ENCODE measurements around the gene TUBA1A. TPM values are rescaled to one million over a fixed set of nuclear protein-coding genes. Genes with fewer than 3 reads are reported as not detected.
"Not testable (repeated sequence)": the region's sequence is repeated elsewhere in the genome, so short reads cannot be mapped to it uniquely, and the experiment has no call there.

Gene TUBA1A
- polyA plus RNA-seq, 4 donors: 388 to 1,062 (median 458) TPM

- DNase-seq (ENCODE audit: low read depth in 4 of 4, low spot score in 3 of 4): no peak
Observed at GRCh38 chr12:49160399-49160798, 28.5 kb downstream of the TUBA1A start.

GRCh38 chr12:49154221-49154620 lies 34.7 kb downstream of the TUBA1A start:
- DNase-seq (ENCODE audit: low read depth in 4 of 4, low spot score in 3 of 4): no peak

GRCh38 chr12:49147384-49147783 lies 41.5 kb downstream of the TUBA1A start:
- DNase-seq (ENCODE audit: low read depth in 4 of 4, low spot score in 3 of 4): no peak

GRCh38 chr12:49146406-49146805 lies 42.5 kb downstream of the TUBA1A start:
- no peak for DNase-seq (ENCODE audit: low read depth in 4 of 4, low spot score in 3 of 4)

- DNase-seq (ENCODE audit: low read depth in 4 of 4, low spot score in 3 of 4): no peak
Observed at GRCh38 chr12:49144384-49144783, 44.5 kb downstream of the TUBA1A start.

GRCh38 chr12:49138999-49139398 lies 49.9 kb downstream of the TUBA1A start:
- no peak for DNase-seq (ENCODE audit: low read depth in 4 of 4, low spot score in 3 of 4)

GRCh38 chr12:49138587-49138986 lies 50.3 kb downstream of the TUBA1A start:
- no peak for DNase-seq (ENCODE audit: low read depth in 4 of 4, low spot score in 3 of 4)

- DNase-seq (ENCODE audit: low read depth in 4 of 4, low spot score in 3 of 4): no peak
Observed at GRCh38 chr12:49137476-49137875, 51.4 kb downstream of the TUBA1A start.

- DNase-seq (ENCODE audit: low read depth in 4 of 4, low spot score in 3 of 4): not testable (repeated sequence)
Observed at GRCh38 chr12:49136997-49137396, 51.9 kb downstream of the TUBA1A start.

Other genes with a start within 250 kb of the TUBA1A start
- 100 to 1,000 TPM in 3 of 4 donors, 10 to 100 TPM in 1; 96.2 to 138 (median 130) TPM for gene ARF3, start 231.6 kb downstream of the TUBA1A start, polyA plus RNA-seq (ENCODE audit: insufficient read length in 4 of 4)
- 1 to 10 TPM in 1 of 4 donors, under 1 TPM in 3; 0.11 to 4.4 (median 0.31) TPM for gene WNT10B, start 217.3 kb downstream of the TUBA1A start, polyA plus RNA-seq (ENCODE audit: insufficient read length in 4 of 4)
- gene WNT1, start 210.8 kb downstream of the TUBA1A start, polyA plus RNA-seq (ENCODE audit: insufficient read length in 4 of 4): not detected
- 10 to 100 TPM in 3 of 4 donors, 1 to 10 TPM in 1; 1.2 to 83.4 (median 74.8) TPM for gene DDN, start 189.7 kb downstream of the TUBA1A start, polyA plus RNA-seq (ENCODE audit: insufficient read length in 4 of 4)
- 10 to 100 TPM; 59.6 to 82.0 (median 78.1) TPM for gene PRKAG1, start 170.3 kb downstream of the TUBA1A start, polyA plus RNA-seq (ENCODE audit: insufficient read length in 4 of 4)
- gene KMT2D, start 128.3 kb downstream of the TUBA1A start, polyA plus RNA-seq (ENCODE audit: insufficient read length in 4 of 4): 10 to 100 TPM; 33.9 to 60.7 (median 44.0) TPM
- 1 to 10 TPM; 1.5 to 2.2 (median 2.1) TPM for gene RHEBL1, start 119.1 kb downstream of the TUBA1A start, polyA plus RNA-seq (ENCODE audit: insufficient read length in 4 of 4)
- under 1 TPM; 0.23 to 0.60 (median 0.44) TPM for gene DHH, start 94.3 kb downstream of the TUBA1A start, polyA plus RNA-seq (ENCODE audit: insufficient read length in 4 of 4)
- 100 to 1,000 TPM in 1 of 4 donors, 10 to 100 TPM in 3; 59.8 to 100 (median 80.3) TPM for gene LMBR1L, start 78.2 kb downstream of the TUBA1A start, polyA plus RNA-seq (ENCODE audit: insufficient read length in 4 of 4)
- 1,000 to 10,000 TPM; 1,017 to 1,115 (median 1,046) TPM for gene TUBA1B, start 57.7 kb downstream of the TUBA1A start, polyA plus RNA-seq (ENCODE audit: insufficient read length in 4 of 4)
- 100 to 1,000 TPM; 113 to 147 (median 127) TPM for gene TUBA1C, start 76.0 kb upstream of the TUBA1A start, polyA plus RNA-seq (ENCODE audit: insufficient read length in 4 of 4)
- gene PRPH, start 106.1 kb upstream of the TUBA1A start, polyA plus RNA-seq (ENCODE audit: insufficient read length in 4 of 4): 1 to 10 TPM in 3 of 4 donors, under 1 TPM in 1; 0.29 to 5.8 (median 3.0) TPM
- gene TROAP, start 134.2 kb upstream of the TUBA1A start, polyA plus RNA-seq (ENCODE audit: insufficient read length in 4 of 4): 10 to 100 TPM; 16.4 to 37.7 (median 23.3) TPM
- 1 to 10 TPM; 1.1 to 2.0 (median 1.3) TPM for gene C1QL4, start 148.1 kb upstream of the TUBA1A start, polyA plus RNA-seq (ENCODE audit: insufficient read length in 4 of 4)
- 10 to 100 TPM in 3 of 4 donors, 1 to 10 TPM in 1; 6.5 to 26.4 (median 17.8) TPM for gene DNAJC22, start 157.8 kb upstream of the TUBA1A start, polyA plus RNA-seq (ENCODE audit: insufficient read length in 4 of 4)
- gene SPATS2, start 178.4 kb upstream of the TUBA1A start, polyA plus RNA-seq (ENCODE audit: insufficient read length in 4 of 4): 10 to 100 TPM; 48.7 to 60.5 (median 50.7) TPM

Data from left renal pelvis (tissue), 4 donors.